SU-DHL-6 (cell line): ENCODE results near the gene SLC25A40.

ENCODE experiments used
- CTCF ChIP-seq: fragments of 200-600 bp; sonication (generic); IDR thresholded peaks from one replicate; pipeline ENCODE4 v1.5.1; 2017; ENCODE audit warnings: antibody characterized with exemption, mild to moderate bottlenecking, low read length, moderate library complexity; ENCODE audit not compliant: insufficient read depth, poor library complexity, severe bottlenecking
- EZH2phosphoT487 ChIP-seq: fragments of 200-600 bp; sonication (generic), shearing (Covaris generic); conservative IDR thresholded peaks from 2 replicates; pipeline ENCODE4 v1.6.1; 2018; ENCODE audit warnings: mild to moderate bottlenecking, antibody characterized with exemption, low read length, moderate library complexity, mixed read lengths

- TF ChIP-seq CTCF (no peak), EZH2phosphoT487 (no peak)
These were observed 23.9 kb downstream of the SLC25A40 start for GRCh38 chr7:87852306-87852705.
